ENCODE data around the gene PAPOLG.
A peak's percentile ranks its signal among the peaks of the same experiment; 100 is the strongest.
"Not testable (repeated sequence)": the region's sequence is repeated elsewhere in the genome, so short reads cannot be mapped to it uniquely, and the experiment has no call there.

Gene PAPOLG

DNA sequence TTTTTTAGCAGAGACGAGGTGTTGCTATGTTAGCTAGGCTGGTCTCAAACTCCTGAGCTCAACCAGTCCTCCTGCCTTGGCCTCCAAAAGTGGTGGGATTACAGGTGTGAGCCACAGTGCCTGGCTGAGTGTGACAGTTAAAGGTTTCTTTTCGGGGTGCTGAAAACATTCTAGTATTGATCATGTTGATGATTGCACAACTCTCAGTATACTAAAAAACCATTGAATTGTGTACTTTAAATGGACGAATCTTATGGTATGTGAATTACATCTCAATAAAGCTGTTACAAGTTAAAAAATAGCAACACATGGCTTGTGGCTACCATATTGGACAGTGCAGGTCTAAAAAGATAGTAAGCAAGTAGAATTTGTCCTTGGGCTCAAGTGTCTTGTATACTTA is 22.3 kb downstream of the PAPOLG start:
- no peak for DNase-seq

DNA sequence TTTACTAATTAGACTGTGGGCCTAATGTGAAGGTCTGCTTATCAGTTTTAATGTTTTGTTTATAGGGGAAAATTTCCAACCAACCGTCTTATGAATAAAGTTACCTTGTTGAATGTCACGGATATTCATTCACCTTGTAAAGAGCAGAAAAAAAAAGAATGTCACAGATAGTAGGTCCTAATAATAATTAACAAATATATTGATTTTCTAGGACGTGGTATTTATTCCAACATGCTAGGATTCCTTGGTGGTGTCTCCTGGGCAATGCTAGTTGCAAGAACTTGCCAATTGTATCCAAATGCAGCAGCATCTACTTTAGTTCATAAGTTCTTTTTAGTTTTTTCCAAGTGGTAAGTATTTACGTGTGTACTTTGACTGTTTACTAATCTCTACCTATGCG is 23.4 kb downstream of the PAPOLG start:
- DNase-seq, result no peak

DNA sequence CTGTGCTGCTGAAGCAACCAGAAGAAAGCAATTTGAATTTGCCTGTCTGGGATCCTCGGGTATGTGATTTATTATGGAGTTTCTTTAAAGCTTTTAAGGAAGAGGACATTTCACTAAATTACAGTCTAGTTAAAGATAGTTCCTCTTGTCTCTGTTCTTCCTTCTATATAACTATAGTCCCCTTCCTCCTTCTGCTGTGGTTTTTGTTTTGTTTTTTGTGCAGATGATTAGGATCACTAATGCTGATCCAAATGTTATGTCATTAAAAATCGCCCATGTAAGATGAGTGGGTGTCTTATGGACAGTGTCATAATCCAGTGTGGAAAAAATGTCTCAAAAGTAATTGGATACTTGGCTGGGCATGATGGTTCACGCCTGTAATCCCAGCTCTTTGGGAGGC is 24.7 kb downstream of the PAPOLG start:
- no peak for DNase-seq

DNA sequence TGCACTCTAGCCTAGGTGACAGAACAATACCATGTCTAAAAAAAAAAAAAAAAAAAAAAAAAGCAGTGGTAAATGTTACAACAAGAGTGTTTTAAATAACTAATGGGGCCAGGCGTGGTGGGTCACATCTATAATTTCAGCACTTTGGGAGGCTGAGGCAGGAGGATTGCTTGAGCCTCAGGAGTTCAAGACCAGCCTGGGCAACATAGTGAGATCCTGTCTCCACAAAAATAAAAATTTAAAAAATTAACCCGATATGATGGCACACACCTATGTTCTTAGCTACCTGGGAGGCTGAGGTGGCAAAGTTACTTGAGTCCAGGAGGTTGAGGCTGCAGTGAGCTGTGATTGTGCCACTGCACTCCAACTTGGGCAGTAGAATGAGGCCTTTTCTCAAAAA is 37.1 kb downstream of the PAPOLG start:
- DNase-seq, result no peak

DNA sequence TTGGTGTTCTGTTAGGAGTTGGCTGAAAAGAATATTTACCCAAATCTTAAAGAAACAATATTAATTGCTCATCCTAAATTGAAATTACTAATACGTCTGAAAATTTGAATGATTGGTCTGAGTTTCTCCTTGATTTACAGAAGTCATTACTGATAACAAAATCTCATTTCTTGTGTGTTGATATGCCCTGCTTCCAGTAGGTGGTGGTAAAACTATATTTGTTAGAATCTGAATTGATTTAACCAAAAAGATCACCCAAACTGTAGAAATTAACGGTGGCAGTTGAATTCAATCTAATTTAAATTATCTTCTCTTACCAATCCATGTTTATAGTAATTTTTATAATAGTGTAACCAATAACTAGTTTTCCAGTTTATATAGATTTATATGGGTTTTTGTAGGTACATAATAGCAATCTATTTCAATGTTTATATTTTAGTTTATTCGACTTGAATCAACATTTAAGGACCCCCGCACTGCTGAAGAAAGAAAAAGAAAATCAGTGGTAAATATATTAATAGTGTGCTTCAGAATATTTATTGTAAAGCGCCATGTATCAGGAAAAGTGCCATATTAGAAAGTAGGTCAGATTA is 38.3 kb downstream of the PAPOLG start:
- DNase-seq, result no peak

DNA sequence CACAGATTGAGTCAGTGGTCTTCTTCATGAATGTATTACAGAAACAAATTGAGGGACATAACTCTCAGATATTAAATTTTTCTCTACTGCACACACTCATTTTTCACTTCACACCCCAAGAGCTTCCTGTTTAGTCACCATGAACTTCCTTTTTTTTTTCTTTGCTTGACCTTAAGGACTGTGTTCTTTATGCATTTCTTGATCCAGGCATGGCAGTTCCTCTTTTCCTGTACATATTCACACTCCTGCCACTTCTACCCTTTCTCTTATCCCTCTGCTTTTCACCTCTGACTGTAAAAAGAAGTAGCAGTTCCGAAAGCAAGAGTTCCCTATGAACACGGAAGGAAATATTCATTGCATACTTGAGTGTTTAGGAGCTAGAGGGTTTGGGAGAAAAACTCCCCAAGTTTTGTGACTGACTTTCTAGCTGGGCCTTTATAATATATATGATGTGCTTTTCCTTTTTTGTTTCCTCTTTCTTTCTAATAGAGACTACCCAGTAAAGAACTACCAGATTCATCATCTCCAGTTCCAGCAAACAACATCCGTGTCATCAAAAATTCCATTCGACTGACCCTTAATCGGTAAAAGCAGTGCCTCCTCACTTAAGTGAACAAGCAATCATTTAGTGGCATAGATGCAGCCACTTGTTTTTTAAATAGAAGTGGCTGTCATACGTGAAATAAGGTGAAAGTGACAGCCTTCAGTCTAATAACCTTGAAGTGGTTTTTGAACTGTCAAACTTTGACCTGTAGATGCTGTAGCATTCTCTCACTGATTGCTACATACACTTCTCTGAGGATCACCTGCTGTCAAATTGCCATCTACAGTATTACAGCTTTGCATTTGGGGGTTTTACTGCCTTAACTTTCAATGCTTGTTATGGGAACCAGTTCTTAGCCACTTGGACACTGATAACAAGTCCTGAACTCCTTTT is 40.8 kb downstream of the PAPOLG start:
- DNase-seq, result no peak

DNA sequence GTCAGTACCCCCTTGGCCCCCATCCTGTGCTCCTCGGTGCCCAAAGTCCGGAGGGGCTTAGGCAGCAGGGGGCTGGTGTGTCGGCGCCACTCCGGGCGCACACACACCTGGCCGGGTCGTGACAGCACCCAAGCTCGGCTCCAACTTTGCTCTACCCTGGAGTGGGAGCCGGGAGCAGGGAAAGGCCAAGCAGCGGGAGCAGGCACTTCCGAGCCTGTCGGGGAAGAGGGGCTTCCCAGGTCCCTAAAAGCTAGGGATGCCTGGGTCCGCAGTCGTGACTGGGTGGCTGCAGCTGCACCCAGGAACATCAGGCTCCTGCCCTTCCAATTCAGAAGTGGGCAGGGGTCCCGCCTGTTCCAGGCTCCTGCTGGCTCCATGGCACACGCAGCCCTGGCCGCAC is 48.4 kb downstream of the PAPOLG start:
- DNase-seq, result no peak

DNA sequence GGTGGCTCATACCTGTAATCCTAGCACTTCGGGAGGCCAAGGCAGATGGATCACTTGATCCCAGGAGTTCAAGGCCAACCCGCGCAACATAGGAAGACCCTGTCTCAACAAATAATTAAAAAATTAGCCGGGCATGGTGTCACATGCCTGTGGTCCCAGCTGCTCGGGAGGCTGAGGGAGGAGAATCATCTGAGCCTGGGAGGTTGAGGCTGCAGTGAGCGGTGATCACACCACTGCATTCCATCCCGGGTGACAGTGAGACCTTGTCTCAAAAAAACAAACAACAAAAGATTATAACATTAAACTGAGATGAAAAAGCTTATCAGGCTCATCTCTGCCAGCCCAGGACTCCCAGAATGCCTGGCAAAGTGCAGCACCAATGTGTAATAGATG is 50.5 kb downstream of the PAPOLG start:
- no peak for DNase-seq

DNA sequence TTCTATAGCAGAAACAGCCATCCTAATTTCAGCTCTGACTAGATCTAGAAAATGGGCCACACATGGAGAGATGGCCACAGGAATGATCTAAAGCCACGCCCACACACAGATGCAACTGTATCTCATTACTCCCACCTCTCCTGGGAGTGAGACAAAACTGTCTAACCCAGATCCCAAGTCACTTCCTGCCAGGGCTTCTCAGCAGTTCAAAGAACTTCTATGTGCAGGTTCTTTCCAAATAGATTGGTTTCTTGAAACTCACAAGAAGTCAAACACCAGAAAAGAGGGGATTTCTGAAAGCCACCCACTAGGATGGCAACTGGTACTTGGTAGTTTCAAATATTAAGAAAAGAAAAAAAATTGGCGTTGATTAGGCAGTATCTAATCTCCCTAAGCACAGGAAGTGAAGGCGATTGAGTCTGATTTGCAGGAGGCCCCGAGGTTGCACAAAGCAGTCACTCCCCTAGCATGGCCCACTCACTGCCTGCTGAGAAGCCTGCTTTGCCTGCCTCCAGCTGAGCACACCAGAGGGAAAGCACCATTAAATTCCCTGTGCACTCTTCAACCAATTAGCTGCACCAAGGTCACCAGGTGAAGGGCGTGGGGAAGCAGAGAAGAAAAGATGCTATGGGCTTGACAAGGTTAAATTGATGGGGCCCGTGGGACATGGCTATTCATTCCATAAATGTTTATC is 51.1 kb downstream of the PAPOLG start:
- no peak for DNase-seq

DNA sequence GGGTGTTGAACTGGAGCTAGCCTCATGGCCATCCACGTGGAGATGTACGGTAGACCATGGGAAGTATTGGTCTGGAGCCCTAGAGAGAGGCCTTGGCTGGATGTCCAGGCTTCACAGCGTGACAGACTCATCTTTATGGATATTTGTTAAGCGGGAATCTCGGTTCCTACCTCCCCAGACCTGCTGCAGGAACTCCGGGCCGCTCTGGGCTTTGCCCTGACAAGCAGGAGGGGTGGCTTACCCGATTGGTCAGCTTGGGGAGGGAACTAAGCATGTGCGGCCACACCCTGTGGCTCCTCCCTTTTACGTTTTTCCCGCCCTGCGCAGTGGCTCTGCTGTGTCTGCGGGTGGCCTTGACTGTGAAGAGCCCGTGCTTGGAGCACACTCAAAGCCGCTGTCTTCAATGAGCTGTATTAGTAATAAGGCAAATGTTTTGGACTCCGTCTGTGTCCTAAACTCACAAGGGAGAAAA is 52.3 kb downstream of the PAPOLG start:
- no peak for DNase-seq

DNA sequence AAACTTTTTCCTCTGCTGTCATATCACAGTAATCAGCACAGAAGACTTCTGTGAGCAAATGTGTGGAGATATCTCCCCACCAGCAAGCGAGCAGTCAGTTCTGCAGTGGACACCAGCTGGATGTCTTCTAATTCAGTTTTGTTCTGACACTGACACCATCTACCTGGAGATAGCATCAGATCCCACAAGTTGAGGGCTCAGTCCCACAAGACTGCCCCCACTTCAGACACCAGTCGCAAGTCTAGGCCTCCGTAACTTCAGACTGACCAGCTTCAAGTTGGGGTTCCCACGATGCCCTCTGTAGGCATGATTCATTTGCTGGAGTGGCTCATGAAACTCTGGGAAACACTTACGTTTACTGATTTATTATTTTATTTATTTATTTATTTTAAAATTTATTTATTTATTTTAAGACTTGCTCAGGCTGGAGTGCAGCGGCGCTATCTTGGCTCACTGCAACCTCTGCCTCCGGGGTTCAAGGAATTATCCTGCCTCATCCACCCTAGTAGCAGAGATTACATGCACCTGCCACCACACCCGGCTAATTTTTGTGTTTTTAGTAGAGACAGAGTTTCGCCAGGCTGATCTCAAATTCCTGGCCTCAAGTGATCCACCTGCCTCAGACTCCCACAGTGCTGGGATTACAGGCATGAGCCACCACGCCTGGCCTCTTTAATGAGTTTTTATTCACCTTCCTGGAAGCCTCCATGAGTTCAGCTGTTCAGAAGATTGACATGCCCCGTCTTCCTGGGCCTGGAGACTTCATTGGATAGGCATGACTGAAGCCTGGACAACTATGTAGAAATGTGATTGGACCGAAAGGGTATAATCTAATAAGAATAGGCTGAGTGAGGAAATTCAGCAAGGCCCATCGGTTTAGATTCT is 55.7 kb downstream of the PAPOLG start:
- no peak for DNase-seq

DNA sequence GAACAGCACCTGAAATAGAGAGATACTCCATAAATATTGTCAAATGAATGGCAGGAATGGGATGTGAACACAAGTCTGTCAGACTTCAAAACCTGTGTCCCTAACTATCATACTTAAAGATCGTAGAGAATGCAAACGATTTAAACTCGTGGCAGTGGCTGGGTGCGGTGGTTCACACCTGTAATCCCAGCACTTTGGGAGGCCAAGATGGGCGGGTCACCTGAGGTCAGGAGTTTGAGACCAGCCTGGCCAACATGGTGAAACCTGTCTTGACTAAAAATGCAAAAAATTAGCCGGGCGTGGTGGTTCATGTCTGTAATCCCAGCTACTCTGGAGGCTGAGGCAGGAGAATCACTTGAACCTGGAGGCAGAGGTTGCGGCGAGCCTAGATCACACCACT is 61.1 kb downstream of the PAPOLG start:
- DNase-seq, result not testable (repeated sequence)

DNA sequence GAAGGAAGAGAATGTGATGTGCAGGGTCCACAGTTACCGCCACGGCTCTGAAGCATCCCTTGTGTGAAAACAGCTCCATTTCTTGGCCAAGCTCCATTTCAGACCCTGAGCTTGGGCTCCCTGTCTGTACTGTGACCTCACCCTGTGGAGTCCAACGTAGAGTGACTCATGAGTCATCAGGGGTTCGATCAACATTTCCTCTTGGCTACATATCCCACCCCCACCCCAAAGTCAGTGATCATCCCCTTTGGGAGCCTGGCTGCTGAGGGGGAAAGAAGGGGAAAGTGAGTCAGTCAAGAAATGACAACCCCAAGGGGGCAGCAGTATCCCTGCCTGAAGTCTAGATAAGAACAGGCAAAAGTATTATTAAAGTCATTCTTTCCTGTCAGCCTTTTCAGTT is 62.2 kb downstream of the PAPOLG start:
- peak; percentile 52 for DNase-seq

DNA sequence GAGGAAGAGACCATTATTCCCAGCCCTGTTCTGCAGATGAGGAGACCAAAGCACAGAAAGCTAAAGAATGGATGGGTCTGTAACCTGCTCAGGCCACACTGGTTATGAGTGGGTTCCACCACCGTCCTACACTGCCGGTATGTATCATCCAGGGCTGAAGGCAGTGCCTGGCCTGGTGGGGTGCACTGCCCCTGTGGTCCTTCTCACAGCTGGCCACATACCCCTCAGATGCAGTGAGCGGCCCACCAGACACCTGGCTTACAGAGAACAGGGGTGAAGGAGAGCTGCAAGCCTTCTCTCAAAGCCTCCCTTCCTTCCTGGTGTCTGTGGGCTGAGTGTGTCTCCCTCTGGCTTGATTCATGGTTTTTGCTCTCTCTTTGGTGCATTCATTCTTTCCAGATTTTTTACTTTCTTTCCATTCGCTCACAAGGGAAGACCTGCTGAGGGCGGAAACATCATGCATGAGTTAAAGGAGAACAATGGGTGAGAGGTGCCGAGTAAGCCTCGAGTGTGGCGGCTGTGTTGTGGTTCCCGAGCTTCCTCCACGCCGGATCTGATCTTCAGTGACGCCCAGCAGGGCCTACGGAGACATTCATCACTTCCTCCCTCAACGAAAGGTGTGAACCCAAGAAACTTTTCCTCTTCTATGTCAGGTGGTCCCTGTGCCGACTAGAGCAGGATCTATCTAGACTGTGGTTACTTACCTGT is 63.2 kb downstream of the PAPOLG start:
- peak; percentile 75 for DNase-seq

DNA sequence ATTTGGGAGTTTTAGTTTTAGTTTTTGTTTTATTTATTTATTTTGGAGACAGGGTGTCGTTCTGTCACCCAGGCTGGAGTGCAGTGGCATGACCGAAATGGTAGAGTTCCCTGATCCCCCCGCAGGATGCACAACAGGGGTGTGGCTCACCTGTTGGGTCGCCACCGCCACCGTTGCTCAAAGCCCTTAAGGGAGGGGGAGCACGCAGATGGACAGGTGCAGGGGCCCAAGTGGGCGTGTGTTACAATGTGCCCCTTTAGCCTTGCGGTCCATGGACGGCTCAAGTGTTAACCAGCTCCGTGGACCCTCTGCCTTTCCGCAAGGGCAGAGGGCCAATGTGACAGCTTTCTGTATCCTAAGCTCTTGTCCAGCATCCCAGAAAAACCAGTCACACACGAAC is 63.9 kb downstream of the PAPOLG start:
- no peak for DNase-seq

DNA sequence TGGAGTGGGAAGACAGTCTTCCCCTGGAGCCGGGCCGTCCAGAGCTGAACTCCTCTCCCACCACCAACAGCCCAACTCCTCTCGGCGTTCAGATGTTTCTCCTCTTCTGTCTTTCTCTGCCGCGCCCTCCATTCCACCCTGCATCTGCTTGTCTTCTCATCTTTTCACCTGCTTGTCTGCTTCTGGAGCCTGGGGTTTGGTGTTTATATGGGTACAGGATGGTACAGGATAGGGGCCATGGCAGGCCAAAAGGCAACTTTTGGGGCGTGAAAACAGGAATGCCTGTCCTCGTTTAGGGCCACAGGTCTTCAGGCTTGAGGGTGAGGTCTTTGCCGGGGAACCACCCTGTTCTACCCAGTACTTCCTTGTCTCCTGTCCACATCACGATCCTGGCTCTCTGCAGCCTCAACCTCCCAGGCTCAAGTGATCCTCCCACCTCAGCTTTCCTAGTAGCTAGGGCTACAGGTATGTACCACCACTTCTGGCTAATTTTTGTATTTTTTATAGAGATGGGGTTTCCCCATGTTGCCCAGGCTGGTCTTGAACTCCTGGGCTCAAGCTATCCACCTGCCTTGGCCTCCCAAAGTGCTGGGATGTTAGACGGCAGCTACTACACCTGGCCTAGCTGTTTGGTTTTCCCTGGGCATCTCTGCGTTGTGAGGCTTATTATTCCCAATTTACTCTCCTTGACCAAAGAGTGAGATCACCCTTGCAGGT is 64.5 kb downstream of the PAPOLG start:
- no peak for DNase-seq

DNA sequence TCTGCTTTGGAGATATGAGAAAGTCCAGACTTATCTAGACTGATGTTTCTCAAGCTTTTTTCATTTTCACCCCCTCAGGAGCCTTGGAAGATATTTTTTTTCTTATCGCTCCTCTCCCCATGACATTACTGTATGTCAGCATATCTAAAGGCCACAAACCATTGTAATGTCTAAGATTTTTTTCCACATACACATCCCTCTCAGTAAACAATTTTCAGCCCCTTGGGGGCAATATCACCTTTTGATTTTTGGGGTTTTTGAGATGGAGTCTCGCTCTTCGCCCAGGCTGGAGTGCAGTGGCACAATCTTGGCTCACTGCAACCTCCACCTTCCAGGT is 65.0 kb downstream of the PAPOLG start:
- DNase-seq, result no peak

DNA sequence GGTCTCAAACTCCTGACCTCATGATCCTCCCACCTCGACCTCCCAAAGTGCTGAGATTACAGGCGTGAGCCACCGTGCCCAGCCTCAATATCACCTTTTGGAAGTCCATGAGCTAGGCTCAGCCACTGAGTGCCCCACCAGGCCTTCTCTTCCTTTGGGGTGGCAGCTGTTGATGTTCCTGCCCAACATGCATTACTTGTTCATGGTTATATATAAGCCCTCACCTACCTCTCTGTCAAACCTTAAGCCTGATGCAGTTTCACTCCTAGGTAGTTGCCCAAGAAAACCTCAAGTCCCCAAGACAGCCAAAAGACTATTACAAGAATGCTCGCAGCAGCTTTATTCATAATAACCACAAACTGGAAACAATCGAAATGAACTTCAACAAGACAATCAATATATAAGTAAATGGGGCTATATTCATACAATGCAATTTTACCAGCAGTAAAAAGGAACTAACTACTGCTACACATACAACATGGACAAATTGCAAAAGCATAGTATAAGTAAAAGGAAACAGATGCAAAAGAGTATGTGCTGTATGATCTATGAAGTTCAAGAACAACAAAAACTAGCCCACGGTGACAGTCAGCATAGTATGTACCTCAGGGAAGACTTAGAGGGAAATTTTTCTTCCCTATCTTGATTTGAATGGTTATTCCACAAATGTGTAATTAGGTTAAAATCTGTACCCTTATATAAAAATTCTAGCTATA is 65.7 kb downstream of the PAPOLG start:
- no peak for DNase-seq

DNA sequence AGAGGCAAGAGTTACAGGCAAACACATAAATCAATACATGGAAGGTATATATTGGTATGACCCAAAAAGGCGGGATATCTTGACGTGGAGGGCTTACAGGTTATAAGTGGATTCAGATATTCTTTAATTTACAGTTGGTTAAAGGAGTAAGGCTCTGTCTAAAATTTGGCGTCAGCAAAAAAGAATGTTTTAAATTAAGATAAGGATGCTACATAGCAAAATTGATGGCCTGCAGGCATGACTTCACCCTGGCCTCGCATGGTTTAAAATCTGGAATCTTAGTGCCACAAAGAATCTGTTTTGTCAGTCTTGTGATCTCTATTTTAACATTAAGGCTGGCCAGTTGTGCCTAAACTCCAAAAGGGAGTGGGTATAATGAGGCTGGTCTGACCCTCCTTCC is 66.9 kb downstream of the PAPOLG start:
- no peak for DNase-seq

DNA sequence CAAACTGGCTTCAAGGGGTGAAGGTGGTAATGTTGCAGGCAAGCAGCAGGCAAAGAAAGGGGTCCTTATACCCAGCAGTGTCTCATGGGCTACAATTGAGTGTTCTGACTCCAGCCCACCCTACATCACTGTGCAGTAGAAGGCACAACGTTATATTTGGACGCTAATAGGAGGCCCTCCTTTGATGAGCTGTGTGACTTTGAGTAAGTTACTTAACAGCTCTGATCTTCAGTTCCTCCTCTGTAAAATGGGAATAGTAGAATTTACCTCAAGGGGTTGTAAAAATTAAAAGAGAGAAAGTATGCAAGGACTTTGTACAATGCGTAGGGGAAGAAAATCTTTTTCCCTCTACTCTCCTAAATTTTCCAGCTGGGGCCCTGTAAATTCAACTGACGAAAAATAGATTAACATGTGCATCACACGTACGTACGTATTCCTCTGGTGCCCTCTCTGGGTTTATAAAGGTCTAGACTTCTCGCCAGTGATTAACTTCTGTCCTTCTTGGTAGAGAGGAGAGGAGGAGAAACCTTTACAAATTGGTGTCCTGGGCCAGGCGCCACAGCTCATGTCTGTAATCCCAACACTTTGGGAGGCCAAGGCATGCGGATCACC is 67.7 kb downstream of the PAPOLG start:
- DNase-seq, result no peak
